Measurements from ENCODE around the gene CNTNAP1.

GRCh38 chr17:42692489-42692888, 10.2 kb downstream of the CNTNAP1 start:
- TF ChIP-seq, protein P1, sequence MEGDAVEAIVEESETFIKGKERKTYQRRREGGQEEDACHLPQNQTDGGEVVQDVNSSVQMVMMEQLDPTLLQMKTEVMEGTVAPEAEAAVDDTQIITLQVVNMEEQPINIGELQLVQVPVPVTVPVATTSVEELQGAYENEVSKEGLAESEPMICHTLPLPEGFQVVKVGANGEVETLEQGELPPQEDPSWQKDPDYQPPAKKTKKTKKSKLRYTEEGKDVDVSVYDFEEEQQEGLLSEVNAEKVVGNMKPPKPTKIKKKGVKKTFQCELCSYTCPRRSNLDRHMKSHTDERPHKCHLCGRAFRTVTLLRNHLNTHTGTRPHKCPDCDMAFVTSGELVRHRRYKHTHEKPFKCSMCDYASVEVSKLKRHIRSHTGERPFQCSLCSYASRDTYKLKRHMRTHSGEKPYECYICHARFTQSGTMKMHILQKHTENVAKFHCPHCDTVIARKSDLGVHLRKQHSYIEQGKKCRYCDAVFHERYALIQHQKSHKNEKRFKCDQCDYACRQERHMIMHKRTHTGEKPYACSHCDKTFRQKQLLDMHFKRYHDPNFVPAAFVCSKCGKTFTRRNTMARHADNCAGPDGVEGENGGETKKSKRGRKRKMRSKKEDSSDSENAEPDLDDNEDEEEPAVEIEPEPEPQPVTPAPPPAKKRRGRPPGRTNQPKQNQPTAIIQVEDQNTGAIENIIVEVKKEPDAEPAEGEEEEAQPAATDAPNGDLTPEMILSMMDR (IDR thresholded peaks at IDR 0.05; ENCODE audit: low read length) = no peak
- TF ChIP-seq EZH2 (optimal IDR thresholded peaks at IDR 0.05; ENCODE audit: low read depth, low read length) (no peak), EZH2phosphoT487 (IDR thresholded peaks at IDR 0.05; ENCODE audit: low read length) (no peak)

Data from MM.1S (cell line).